Measurements from ENCODE around the gene ABHD18.
"Not testable (repeated sequence)": the region's sequence is repeated elsewhere in the genome, so short reads cannot be mapped to it uniquely, and the experiment has no call there.

The ABHD18 gene

DNA sequence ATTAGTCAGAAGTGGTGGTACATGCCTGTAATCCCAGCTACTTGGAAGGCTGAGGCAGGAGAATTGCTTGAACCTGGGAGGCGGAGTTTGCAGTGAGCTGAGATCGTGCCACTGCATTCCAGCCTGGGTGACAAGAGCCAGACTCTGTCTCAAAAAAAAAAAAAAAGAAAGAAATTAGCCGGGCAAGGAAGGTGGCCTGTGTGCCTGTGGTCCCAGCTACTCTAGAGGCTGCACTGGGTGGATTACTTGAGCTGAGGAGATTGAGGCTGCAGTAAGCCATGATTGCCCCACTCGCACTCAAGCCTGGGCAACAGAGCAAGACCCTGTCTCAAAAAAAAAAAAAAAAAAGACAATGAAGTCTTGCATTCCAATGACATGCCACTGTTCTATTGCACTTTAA is 5.7 kb downstream of the ABHD18 start:
- DNase-seq: peak; percentile 18
- not testable (repeated sequence) for H3K27me3 ChIP-seq (ENCODE audit: control insufficient read depth in 1 of 2, insufficient read depth in 1 of 2, low read length in 2 of 2); H2BK12ac ChIP-seq (ENCODE audit: low read length in 2 of 2); H2AFZ ChIP-seq (ENCODE audit: low read depth, low read length); H2BK15ac ChIP-seq (ENCODE audit: low read depth, poor library complexity, severe bottlenecking); H2BK5ac ChIP-seq (ENCODE audit: low read depth, low read length, poor library complexity, severe bottlenecking); H3K18ac ChIP-seq (ENCODE audit: low read depth in 1 of 2, low read length in 2 of 2); H3K4me3 ChIP-seq (ENCODE audit: insufficient read depth in 1 of 2, low read depth in 1 of 2, low read length in 2 of 2); H3K27ac ChIP-seq (ENCODE audit: low read length, poor library complexity, severe bottlenecking); H2AK5ac ChIP-seq (ENCODE audit: low read length, severe bottlenecking); H3K4me2 ChIP-seq (ENCODE audit: low read length, poor library complexity, severe bottlenecking); H3K14ac ChIP-seq (ENCODE audit: low read length in 2 of 2); H3K4me1 ChIP-seq (ENCODE audit: control insufficient read depth, insufficient read depth, low read depth, low read length); H3K4ac ChIP-seq (ENCODE audit: low read depth in 1 of 2, low read length in 2 of 2); H4K8ac ChIP-seq (ENCODE audit: low read length); H4K91ac ChIP-seq (ENCODE audit: low read length); H2BK120ac ChIP-seq (ENCODE audit: low read depth, low read length); H3K9ac ChIP-seq (ENCODE audit: low read length); H3K9me3 ChIP-seq (ENCODE audit: control insufficient read depth, low read length); H3K23ac ChIP-seq (ENCODE audit: low read length in 2 of 2)
- H3K36me3 ChIP-seq (ENCODE audit: control insufficient read depth in 1 of 2, insufficient read depth in 2 of 2, low read depth in 1 of 2, low read length in 2 of 2): peaks cover 10 to 11% of the 10 kb centered on the region in 2 experiments
- 39% methylated on average over 3 of the region's 4 CpGs for WGBS
- peaks cover 34% of the 10 kb centered on the region for H3K79me1 ChIP-seq (replicated peaks; ENCODE audit: low read length, poor library complexity, severe bottlenecking)

DNA sequence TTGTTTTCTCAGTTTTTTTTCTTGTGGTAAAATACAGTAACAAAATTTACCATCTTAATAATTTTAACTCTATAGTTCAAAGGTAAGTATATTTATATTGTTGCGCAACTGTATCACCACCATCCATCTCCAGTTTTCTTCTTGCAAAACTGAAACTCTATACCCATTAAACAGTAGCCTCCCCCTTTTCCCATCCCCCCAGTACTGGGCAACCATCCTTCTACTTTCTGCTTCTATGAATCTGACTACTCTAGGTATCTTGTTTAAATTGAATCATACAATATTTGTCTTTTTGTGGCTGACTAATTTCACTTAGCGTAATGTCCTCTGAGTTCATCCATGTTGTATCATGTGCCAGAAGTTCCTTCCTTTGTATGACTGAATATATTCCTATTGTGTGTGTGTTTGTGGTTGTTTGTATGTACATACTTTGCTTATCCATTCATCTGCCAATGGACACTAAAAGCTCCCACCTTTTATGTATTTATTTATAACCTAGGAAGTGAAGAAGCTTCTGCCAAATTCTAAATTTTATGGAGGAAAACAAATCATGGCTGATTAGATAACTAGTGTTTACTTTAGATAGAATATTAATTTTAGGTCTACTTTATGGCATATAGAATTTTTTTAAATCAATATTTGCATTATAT is 10.0 kb downstream of the ABHD18 start:
- Histone ChIP-seq H3K4ac (ENCODE audit: low read depth in 1 of 2, low read length in 2 of 2) (no peak overlapping the region), H3K18ac (ENCODE audit: low read depth in 1 of 2, low read length in 2 of 2) (no peak overlapping the region), H4K8ac (ENCODE audit: low read length) (no peak overlapping the region), H3K4me2 (ENCODE audit: low read length, poor library complexity, severe bottlenecking) (no peak overlapping the region), H3K14ac (ENCODE audit: low read length in 2 of 2) (no peak overlapping the region), H2BK12ac (ENCODE audit: low read length in 2 of 2) (no peak overlapping the region), H4K91ac (ENCODE audit: low read length) (no peak overlapping the region), H2BK5ac (ENCODE audit: low read depth, low read length, poor library complexity, severe bottlenecking) (no peak overlapping the region), H3K9ac (ENCODE audit: low read length) (no peak overlapping the region), H3K36me3 (ENCODE audit: control insufficient read depth in 1 of 2, insufficient read depth in 2 of 2, low read depth in 1 of 2, low read length in 2 of 2) (peaks cover 7 to 11% of the 10 kb centered on the region in 2 experiments), H3K4me3 (ENCODE audit: insufficient read depth in 1 of 2, low read depth in 1 of 2, low read length in 2 of 2) (no peak overlapping the region), H3K27me3 (ENCODE audit: control insufficient read depth in 1 of 2, insufficient read depth in 1 of 2, low read length in 2 of 2) (no peaks in the 10 kb centered on the region), H2AK5ac (ENCODE audit: low read length, severe bottlenecking) (no peak overlapping the region), H2BK15ac (ENCODE audit: low read depth, poor library complexity, severe bottlenecking) (no peak overlapping the region), H3K27ac (ENCODE audit: low read length, poor library complexity, severe bottlenecking) (no peak overlapping the region), H3K9me3 (ENCODE audit: control insufficient read depth, low read length) (no peaks in the 10 kb centered on the region), H3K4me1 (ENCODE audit: control insufficient read depth, insufficient read depth, low read depth, low read length) (no peaks in the 10 kb centered on the region), H2BK120ac (ENCODE audit: low read depth, low read length) (no peak overlapping the region), H2AFZ (ENCODE audit: low read depth, low read length) (no peak overlapping the region), H3K79me1 (replicated peaks; ENCODE audit: low read length, poor library complexity, severe bottlenecking) (peaks cover 31% of the 10 kb centered on the region), H3K23ac (ENCODE audit: low read length in 2 of 2) (no peak overlapping the region)
- DNase-seq: no peak
- WGBS: 93% methylated on average over 2 of the region's 2 CpGs

DNA sequence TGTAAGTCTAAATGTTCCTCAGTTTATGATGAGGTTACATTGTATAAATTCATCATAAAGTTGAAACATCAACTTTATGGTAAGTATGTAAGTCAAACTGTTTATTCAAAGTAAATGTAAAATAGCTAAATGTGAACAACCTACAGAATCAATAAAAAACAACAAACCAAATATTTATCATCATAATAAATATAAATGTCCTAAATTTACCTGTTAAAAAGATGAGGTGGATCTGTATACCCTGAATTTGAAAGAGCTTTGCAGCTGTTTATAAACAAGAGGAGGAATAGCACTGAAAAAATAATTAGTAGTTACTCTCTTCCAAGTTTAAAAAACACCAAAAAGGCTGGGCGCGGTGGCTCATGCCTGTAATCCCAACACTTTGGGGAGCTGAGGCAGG is 13.7 kb downstream of the ABHD18 start:
- Histone ChIP-seq H3K23ac (ENCODE audit: low read length in 2 of 2) (no peak overlapping the region), H3K79me1 (replicated peaks; ENCODE audit: low read length, poor library complexity, severe bottlenecking) (peaks cover 12% of the 10 kb centered on the region)

DNA sequence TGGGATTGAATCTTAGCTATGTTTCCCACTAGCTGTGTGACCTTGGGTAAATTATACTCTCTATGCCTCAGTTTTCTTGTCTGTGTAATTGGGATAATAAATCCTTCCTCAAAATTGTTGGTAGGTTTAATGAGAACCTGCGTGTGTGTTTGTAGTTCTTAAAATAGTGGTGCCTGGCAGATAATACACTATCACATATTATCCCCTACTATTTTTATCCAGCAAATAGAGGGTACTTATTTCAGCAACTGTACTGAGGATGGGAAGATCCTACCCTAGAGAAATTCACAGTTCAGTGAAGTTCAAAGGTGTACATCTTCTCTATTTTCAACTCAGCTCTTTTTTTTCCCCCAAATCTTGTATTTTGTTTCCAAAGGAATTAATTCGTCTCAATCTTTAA is 17.2 kb downstream of the ABHD18 start:
- Histone ChIP-seq H2BK12ac (ENCODE audit: low read length in 2 of 2) (no peak overlapping the region), H3K4me3 (ENCODE audit: insufficient read depth in 1 of 2, low read depth in 1 of 2, low read length in 2 of 2) (no peak overlapping the region), H3K4me1 (ENCODE audit: control insufficient read depth, insufficient read depth, low read depth, low read length) (no peaks in the 10 kb centered on the region), H2BK120ac (ENCODE audit: low read depth, low read length) (no peak overlapping the region), H3K14ac (ENCODE audit: low read length in 2 of 2) (no peak overlapping the region), H3K27ac (ENCODE audit: low read length, poor library complexity, severe bottlenecking) (no peak overlapping the region), H4K8ac (ENCODE audit: low read length) (no peak overlapping the region), H2BK5ac (ENCODE audit: low read depth, low read length, poor library complexity, severe bottlenecking) (no peak overlapping the region), H3K36me3 (ENCODE audit: control insufficient read depth in 1 of 2, insufficient read depth in 2 of 2, low read depth in 1 of 2, low read length in 2 of 2) (peaks cover 3 to 18% of the 10 kb centered on the region in 2 experiments), H3K79me1 (replicated peaks; ENCODE audit: low read length, poor library complexity, severe bottlenecking) (peaks cover 5% of the 10 kb centered on the region), H3K4me2 (ENCODE audit: low read length, poor library complexity, severe bottlenecking) (no peak overlapping the region), H2BK15ac (ENCODE audit: low read depth, poor library complexity, severe bottlenecking) (no peak overlapping the region), H3K23ac (ENCODE audit: low read length in 2 of 2) (no peak overlapping the region), H3K4ac (ENCODE audit: low read depth in 1 of 2, low read length in 2 of 2) (no peak overlapping the region), H2AFZ (ENCODE audit: low read depth, low read length) (no peak overlapping the region), H4K91ac (ENCODE audit: low read length) (no peak overlapping the region), H2AK5ac (ENCODE audit: low read length, severe bottlenecking) (no peak overlapping the region), H3K9ac (ENCODE audit: low read length) (no peak overlapping the region), H3K18ac (ENCODE audit: low read depth in 1 of 2, low read length in 2 of 2) (no peak overlapping the region), H3K9me3 (ENCODE audit: control insufficient read depth, low read length) (no peaks in the 10 kb centered on the region), H3K27me3 (ENCODE audit: control insufficient read depth in 1 of 2, insufficient read depth in 1 of 2, low read length in 2 of 2) (no peaks in the 10 kb centered on the region)
- no peak for DNase-seq
- no CpG with 5 or more reads among the region's 2 CpGs for WGBS

More for the DNA sequence above, 13.7 kb downstream of the ABHD18 start:
- H3K18ac ChIP-seq (ENCODE audit: low read depth in 1 of 2, low read length in 2 of 2): no peak overlapping the region
- H2BK12ac ChIP-seq (ENCODE audit: low read length in 2 of 2): no peak overlapping the region
- no peak overlapping the region for H4K91ac ChIP-seq (ENCODE audit: low read length)
- H3K14ac ChIP-seq (ENCODE audit: low read length in 2 of 2): no peak overlapping the region
- H3K9me3 ChIP-seq (ENCODE audit: control insufficient read depth, low read length): no peaks in the 10 kb centered on the region
- H2BK120ac ChIP-seq (ENCODE audit: low read depth, low read length): no peak overlapping the region
- no peak overlapping the region for H3K9ac ChIP-seq (ENCODE audit: low read length)
- WGBS: 100% methylated on average over 2 of the region's 2 CpGs
- H2BK5ac ChIP-seq (ENCODE audit: low read depth, low read length, poor library complexity, severe bottlenecking): no peak overlapping the region
- no peak overlapping the region for H3K4me2 ChIP-seq (ENCODE audit: low read length, poor library complexity, severe bottlenecking)
- no peak overlapping the region for H3K27ac ChIP-seq (ENCODE audit: low read length, poor library complexity, severe bottlenecking)
- no peaks in the 10 kb centered on the region for H3K4me1 ChIP-seq (ENCODE audit: control insufficient read depth, insufficient read depth, low read depth, low read length)
- no peak overlapping the region for H2AFZ ChIP-seq (ENCODE audit: low read depth, low read length)
- H2BK15ac ChIP-seq (ENCODE audit: low read depth, poor library complexity, severe bottlenecking): no peak overlapping the region
- no peak overlapping the region for H3K4ac ChIP-seq (ENCODE audit: low read depth in 1 of 2, low read length in 2 of 2)
- no peak overlapping the region for H4K8ac ChIP-seq (ENCODE audit: low read length)
- peaks cover 5 to 7% of the 10 kb centered on the region in 2 experiments for H3K36me3 ChIP-seq (ENCODE audit: control insufficient read depth in 1 of 2, insufficient read depth in 2 of 2, low read depth in 1 of 2, low read length in 2 of 2)
- H3K27me3 ChIP-seq (ENCODE audit: control insufficient read depth in 1 of 2, insufficient read depth in 1 of 2, low read length in 2 of 2): no peaks in the 10 kb centered on the region
- H3K4me3 ChIP-seq (ENCODE audit: insufficient read depth in 1 of 2, low read depth in 1 of 2, low read length in 2 of 2): no peak overlapping the region
- DNase-seq: no peak
- no peak overlapping the region for H2AK5ac ChIP-seq (ENCODE audit: low read length, severe bottlenecking)

All from mesenchymal stem cell (in vitro differentiated cells and primary cell).